H54 (cell line): Measurements from ENCODE around the gene GCGR.

Source experiments
- DNase-seq: peaks from one replicate; pipeline ENCODE4 v3.0.0; 2011; ENCODE audit warnings: low spot score, mixed read lengths; ENCODE audit not compliant: insufficient read length
- FAIRE-seq: peaks from 3 replicates; lab custom pipeline; 2011; peaks lifted over from hg19 to GRCh38; lab: Jason Lieb, UNC
- POLR2A ChIP-seq: IDR thresholded peaks from 2 replicates; pipeline ENCODE4 v1.6.1; 2011; ENCODE audit warnings: low read depth, mild to moderate bottlenecking, low read length

The GCGR gene

GRCh38 chr17:81807210-81807719 is 3.3 kb downstream of the GCGR start:
- FAIRE-seq: no peak
- TF ChIP-seq POLR2A: no peak
- DNase-seq: no peak

DNA sequence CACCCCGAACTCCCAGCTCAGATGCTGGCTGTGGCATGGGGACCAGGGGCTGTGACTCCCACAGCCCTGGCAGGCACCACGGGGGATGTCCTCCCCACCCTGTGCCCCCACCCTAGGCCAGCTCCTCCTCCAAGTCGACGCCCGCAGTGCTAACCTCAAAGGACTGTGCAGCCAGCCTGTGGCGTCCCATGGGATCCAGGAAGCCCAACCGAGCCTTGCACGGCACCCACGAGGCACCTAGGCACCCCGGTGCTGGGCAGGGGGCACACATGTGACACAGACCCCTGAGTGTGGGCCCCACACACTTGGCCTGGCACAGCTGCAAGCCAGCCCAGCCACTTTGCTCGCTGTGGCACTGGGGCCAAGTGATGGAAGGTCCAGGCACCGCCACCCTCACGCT is 3.9 kb downstream of the GCGR start:
- TF ChIP-seq POLR2A: no peak
- no peak for FAIRE-seq
- no peak for DNase-seq

GRCh38 chr17:81808778-81809555 is 5.0 kb downstream of the GCGR start:
- no peak for FAIRE-seq
- DNase-seq: no peak

GRCh38 chr17:81809556-81809998 is 5.6 kb downstream of the GCGR start:
- TF ChIP-seq POLR2A: no peak
- FAIRE-seq: no peak
- no peak for DNase-seq

More at GRCh38 chr17:81808778-81809555, 5.0 kb downstream of the GCGR start:
- no peak for TF ChIP-seq POLR2A

DNA sequence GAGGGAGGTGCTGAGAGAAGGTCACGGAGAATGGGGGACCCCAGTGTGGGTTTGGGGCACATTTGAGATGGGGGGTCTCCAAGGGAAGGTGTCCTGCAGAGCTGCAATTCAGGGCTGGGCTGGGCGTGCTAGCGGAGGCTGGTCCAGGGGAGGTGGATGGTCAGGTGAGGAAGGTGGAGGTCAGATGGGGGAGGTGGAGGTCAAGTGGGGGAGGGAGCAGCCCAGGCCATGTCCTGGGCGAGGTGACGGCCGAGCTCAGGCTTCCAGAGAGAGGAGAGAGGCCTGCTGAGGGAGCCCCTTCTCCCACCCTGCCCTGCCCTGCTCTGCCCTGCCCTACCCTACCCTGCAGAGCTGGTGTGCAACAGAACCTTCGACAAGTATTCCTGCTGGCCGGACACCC is 6.5 kb downstream of the GCGR start:
- FAIRE-seq (no peak), DNase-seq (no peak)
- no peak for TF ChIP-seq POLR2A

DNA sequence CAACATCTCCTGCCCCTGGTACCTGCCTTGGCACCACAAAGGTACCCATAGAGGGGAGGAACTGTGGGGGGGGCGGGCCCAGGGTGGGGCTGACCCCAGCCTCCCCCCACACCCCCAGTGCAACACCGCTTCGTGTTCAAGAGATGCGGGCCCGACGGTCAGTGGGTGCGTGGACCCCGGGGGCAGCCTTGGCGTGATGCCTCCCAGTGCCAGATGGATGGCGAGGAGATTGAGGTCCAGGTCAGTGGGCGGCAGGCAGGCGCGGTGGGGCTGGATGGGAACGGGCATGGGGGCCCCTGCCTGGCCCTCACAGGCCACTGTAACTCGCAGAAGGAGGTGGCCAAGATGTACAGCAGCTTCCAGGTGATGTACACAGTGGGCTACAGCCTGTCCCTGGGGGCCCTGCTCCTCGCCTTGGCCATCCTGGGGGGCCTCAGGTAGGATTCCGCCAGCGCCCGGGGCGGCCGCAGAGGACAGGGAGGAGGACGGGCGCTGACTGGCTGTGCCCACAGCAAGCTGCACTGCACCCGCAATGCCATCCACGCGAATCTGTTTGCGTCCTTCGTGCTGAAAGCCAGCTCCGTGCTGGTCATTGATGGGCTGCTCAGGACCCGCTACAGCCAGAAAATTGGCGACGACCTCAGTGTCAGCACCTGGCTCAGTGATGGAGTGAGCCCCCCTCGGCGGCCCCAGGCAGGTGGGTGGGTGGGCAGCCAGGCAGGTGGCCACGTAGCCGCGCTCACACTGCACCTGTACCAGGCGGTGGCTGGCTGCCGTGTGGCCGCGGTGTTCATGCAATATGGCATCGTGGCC is 7.1 kb downstream of the GCGR start:
- no peak for TF ChIP-seq POLR2A
- DNase-seq (no peak), FAIRE-seq (no peak)

GRCh38 chr17:81811705-81812570 is 8.0 kb downstream of the GCGR start:
- no peak for TF ChIP-seq POLR2A
- DNase-seq (no peak), FAIRE-seq (no peak)

GRCh38 chr17:81812571-81813370 is 8.8 kb downstream of the GCGR start:
- FAIRE-seq (no peak), DNase-seq (no peak)
- no peak for TF ChIP-seq POLR2A

DNA sequence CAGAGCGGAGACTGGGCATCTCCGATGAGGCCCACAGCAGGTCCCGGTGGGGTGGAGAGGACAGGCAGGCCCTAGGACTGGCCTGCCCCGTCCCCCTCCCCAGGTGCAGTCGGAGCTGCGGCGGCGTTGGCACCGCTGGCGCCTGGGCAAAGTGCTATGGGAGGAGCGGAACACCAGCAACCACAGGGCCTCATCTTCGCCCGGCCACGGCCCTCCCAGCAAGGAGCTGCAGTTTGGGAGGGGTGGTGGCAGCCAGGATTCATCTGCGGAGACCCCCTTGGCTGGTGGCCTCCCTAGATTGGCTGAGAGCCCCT is 9.4 kb downstream of the GCGR start:
- no peak for FAIRE-seq
- no peak for TF ChIP-seq POLR2A
- DNase-seq: no peak

DNA sequence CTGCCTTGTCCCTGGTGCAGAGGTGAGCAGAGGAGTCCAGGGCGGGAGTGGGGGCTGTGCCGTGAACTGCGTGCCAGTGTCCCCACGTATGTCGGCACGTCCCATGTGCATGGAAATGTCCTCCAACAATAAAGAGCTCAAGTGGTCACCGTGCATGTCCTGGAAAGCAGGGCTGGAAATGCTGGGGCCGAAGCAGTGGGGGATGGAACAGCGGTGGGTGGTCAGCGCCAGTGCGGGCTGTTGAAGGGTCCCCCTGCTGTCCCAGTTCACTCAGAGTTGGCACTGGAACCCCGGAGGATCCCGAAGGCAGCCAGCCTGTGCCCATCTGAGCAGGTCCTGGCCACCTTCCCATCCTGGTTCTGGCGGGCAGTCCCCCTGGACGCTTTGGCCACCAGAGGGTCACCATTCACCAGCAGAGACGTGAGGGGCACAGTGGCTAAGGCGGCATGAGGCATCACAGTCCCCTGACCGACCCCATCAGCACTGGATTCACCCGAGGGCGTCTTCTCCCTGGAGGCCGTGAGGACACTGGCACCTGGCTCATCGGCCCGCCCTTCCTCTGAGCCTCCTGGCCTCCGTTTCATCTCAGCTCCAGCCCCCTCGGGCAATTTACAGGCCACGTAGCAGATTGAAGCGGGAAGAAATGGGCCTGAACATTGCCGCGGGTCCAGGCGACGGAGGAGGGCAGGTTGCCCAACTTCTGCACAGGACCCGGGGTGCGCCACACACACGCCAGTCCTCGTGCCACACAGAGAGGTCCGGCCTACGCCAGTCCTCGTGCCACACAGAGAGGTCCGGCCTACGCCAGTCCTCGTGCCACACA is 10.1 kb downstream of the GCGR start:
- no peak for DNase-seq
- no peak for TF ChIP-seq POLR2A
- no peak for FAIRE-seq

DNA sequence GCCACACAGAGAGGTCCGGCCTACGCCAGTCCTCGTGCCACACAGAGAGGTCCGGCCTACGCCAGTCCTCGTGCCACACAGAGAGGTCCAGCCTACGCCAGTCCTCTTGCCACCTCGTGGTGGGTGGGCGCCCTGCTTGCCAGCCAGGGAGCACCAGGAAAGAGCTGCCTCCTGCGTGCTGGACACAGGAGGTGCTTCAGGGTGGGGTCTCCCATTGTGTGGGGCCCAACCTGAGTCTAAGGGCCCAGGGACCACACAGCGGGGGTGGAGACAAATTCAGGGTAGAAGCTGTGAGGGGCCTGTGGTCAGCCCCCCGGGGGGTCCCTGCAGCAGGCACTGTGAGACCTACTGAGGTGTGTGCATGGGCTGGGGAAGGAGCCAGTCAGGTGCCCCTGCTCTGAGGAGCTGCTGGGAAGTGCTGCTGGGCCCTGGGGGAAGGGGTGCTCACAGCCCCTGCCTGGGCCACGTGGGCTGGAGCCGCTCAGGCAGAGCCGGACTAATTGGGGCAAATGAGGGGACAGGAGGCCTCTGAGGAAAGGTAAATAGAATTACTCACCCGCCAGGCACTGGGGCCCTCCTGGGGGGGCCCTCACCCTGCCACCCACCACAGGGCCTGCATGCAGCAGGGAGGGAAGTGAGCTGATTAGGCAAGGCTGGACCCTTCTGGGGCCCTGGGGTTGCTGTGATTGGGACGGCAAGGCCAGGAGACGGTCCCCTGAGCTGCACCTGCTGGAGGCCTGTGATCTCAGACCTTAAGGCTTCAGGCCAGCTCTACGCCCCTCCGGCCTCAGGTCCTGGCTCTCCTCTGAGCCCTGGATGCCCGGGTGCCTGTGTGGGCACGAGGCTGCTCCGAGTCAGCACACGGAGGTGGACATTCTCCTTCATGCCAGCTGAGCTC is 11.0 kb downstream of the GCGR start:
- no peak for DNase-seq
- TF ChIP-seq POLR2A: no peak
- FAIRE-seq: no peak
